T-cell (primary cell): ENCODE data around the gene PCDH9. TPM values are rescaled to one million over a fixed set of nuclear protein-coding genes. Genes with fewer than 3 reads are reported as not detected.

Experiments used
- ATAC-seq, 4 experiments: fragments of 200-7000 bp in 3 of 4; fragments of 150-1000 bp in 1 of 4; cut with Tn5 transposase; replicated peaks in 1 of 4; 1 replicate in 3 of 4; 2 replicates in 1 of 4; pipeline ENCODE4 v1.10.0; 2021; ENCODE audit warnings: moderate library complexity in 3 of 4, mild to moderate bottlenecking in 2 of 4, moderate number of reproducible peaks in 1 of 4
- CTCF ChIA-PET, 2 donors: fragments of 300-600 bp; sonication (Branson Sonifier 250); formaldehyde crosslinking; loops; one replicate each; lab custom pipeline; 2022; ENCODE audit warnings: antibody characterized with exemption in 2 of 2; lab: Charles Lee
- POLR2A ChIA-PET, 2 donors: fragments of 300-600 bp; sonication (Branson Sonifier 250); formaldehyde crosslinking; loops; one replicate each; lab custom pipeline; 2022; ENCODE audit warnings: antibody characterized with exemption in 2 of 2; lab: Charles Lee
- DNase-seq, 35 experiments: peaks; one replicate each; pipeline versions ENCODE4 v3.0.0 to v3.0.0-alpha.2; 2013 to 2023
- H3K27ac ChIP-seq: one replicate; pipeline ENCODE4 v1.5.1; 2013; ENCODE audit warnings: low read length
- H3K27me3 ChIP-seq, 2 experiments: replicated peaks in 1 of 2; 1 replicate in 1 of 2; 2 replicates in 1 of 2; pipeline versions ENCODE4 v1.6.1 to v1.7.0; 2013; ENCODE audit warnings: low read length in 1 of 2, mixed read lengths in 1 of 2; ENCODE audit not compliant: control insufficient read depth in 2 of 2, insufficient read depth in 2 of 2; ENCODE audit errors: extremely low read depth in 1 of 2
- H3K36me3 ChIP-seq, 2 donors: 1 replicate in 1 of 2; 2 replicates in 1 of 2; pipeline versions ENCODE4 v1.6.1 to v1.7.0; 2013; ENCODE audit warnings: low read length in 1 of 2; ENCODE audit not compliant: control insufficient read depth in 2 of 2, insufficient read depth in 1 of 2; ENCODE audit errors: extremely low read depth in 1 of 2
- H3K4me1 ChIP-seq, 2 experiments: 1 replicate in 1 of 2; 2 replicates in 1 of 2; pipeline versions ENCODE4 v1.6.1 to v1.7.0; 2013; ENCODE audit warnings: low read length in 2 of 2, mixed read lengths in 1 of 2; ENCODE audit not compliant: insufficient read depth in 2 of 2, control insufficient read depth in 1 of 2; ENCODE audit errors: extremely low read depth in 1 of 2
- H3K4me3 ChIP-seq, 2 donors: 1 replicate in 1 of 2; 2 replicates in 1 of 2; pipeline versions ENCODE4 v1.5.1 to v1.7.0; 2013; ENCODE audit warnings: mild to moderate bottlenecking in 2 of 2, low read length in 1 of 2, moderate library complexity in 1 of 2; ENCODE audit not compliant: control insufficient read depth in 1 of 2; ENCODE audit errors: extremely low read depth in 1 of 2
- H3K9me3 ChIP-seq: 2 replicates; pipeline ENCODE4 v1.7.0; 2013
- H3K27ac Mint-ChIP-seq, 2 donors: one replicate each; pipeline ENCODE4 v1.8.0; 2020 to 2021; ENCODE audit warnings: mild to moderate bottlenecking in 2 of 2, mixed read lengths in 2 of 2
- H3K27me3 Mint-ChIP-seq, 2 donors: one replicate each; pipeline ENCODE4 v1.8.0; 2021 to 2022; ENCODE audit warnings: mixed read lengths in 2 of 2
- H3K36me3 Mint-ChIP-seq: one replicate; pipeline ENCODE4 v1.8.0; 2021; ENCODE audit warnings: mixed read lengths
- H3K4me1 Mint-ChIP-seq, 3 donors: one replicate each; pipeline ENCODE4 v1.8.0; 2020 to 2022; ENCODE audit warnings: mixed read lengths in 3 of 3, mild to moderate bottlenecking in 1 of 3
- H3K4me3 Mint-ChIP-seq, 3 donors: one replicate each; pipeline ENCODE4 v1.8.0; 2020 to 2022; ENCODE audit warnings: mild to moderate bottlenecking in 3 of 3, mixed read lengths in 3 of 3, moderate library complexity in 3 of 3
- H3K9me3 Mint-ChIP-seq, 3 donors: one replicate each; pipeline ENCODE4 v1.8.0; 2020 to 2022; ENCODE audit warnings: mixed read lengths in 3 of 3
- WGBS: methylation state at CpG from one replicate; pipeline ENCODE4 v1.1.5; 2013; ENCODE audit warnings: missing lambda C conversion rate; ENCODE audit not compliant: insufficient coverage; 5-methylcytosine and 5-hydroxymethylcytosine counted together
- total RNA-seq, 35 experiments: library from RNA in 6 of 35; stranded (reverse) in 6 of 35; fragments of 120-200 nt in 1 of 35; gene quantifications; one replicate each; pipeline versions ENCODE4 v1.2.1 to v1.2.4 and lab custom pipeline; 2013 to 2026

The PCDH9 gene
- total RNA-seq, 5 donors from 2014 or later (not counting 1 experiment from before 2014, with no cell fraction given) = 0.38 to 1.3 (median 0.53) TPM

GRCh38 chr13:66921437-66921836 is 308.7 kb downstream of the PCDH9 start:
- Mint-ChIP-seq H3K27ac (no peak overlapping the region), H3K4me3 (no peak overlapping the region), H3K4me1 (no peaks in the 10 kb centered on the region), H3K36me3 (no peaks in the 10 kb centered on the region), H3K27me3 (no peaks in the 10 kb centered on the region), H3K9me3 (peaks cover 5 to 13% (median 6%) of the 10 kb centered on the region in 3 donors)
- Histone ChIP-seq H3K9me3 (no peaks in the 10 kb centered on the region), H3K27me3 (no peaks in the 10 kb centered on the region), H3K27ac (no peak overlapping the region), H3K4me3 (no peak overlapping the region), H3K4me1 (no peaks in the 10 kb centered on the region), H3K36me3 (no peaks in the 10 kb centered on the region)
- ChIA-PET CTCF (no interaction called here), POLR2A (no interaction called here)
- DNase-seq (no peak), ATAC-seq (no peak)
- no CpG with 5 or more reads among the region's 5 CpGs for WGBS

GRCh38 chr13:66915596-66916185 is 314.4 kb downstream of the PCDH9 start:
- H3K4me3 ChIP-seq = peak overlapping the region in 1 of 2 donors; percentile 15
- H3K4me1 ChIP-seq = peaks cover 0 to 26% of the 10 kb centered on the region in 2 experiments
- Mint-ChIP-seq H3K36me3 (no peaks in the 10 kb centered on the region), H3K4me1 (peaks cover 5 to 17% (median 15%) of the 10 kb centered on the region in 3 donors), H3K9me3 (peaks cover 3 to 16% (median 6%) of the 10 kb centered on the region in 3 donors), H3K27ac (no peak overlapping the region), H3K4me3 (no peak overlapping the region), H3K27me3 (no peaks in the 10 kb centered on the region)
- WGBS = no CpG with 5 or more reads among the region's 1 CpG
- no peak overlapping the region for H3K27ac ChIP-seq
- ChIA-PET CTCF (no interaction called here), POLR2A (no interaction called here)
- ATAC-seq (peak; percentile 43 to 73 (median 65)), DNase-seq (no peak)
- H3K36me3 ChIP-seq = no peaks in the 10 kb centered on the region
- no peaks in the 10 kb centered on the region for H3K9me3 ChIP-seq
- H3K27me3 ChIP-seq = no peaks in the 10 kb centered on the region

GRCh38 chr13:66914155-66914554 is 316.0 kb downstream of the PCDH9 start:
- Mint-ChIP-seq H3K4me3 (no peak overlapping the region), H3K27me3 (no peaks in the 10 kb centered on the region)

GRCh38 chr13:66911411-66911939 is 318.7 kb downstream of the PCDH9 start:
- Mint-ChIP-seq H3K4me3 (no peak overlapping the region), H3K36me3 (no peaks in the 10 kb centered on the region), H3K4me1 (peaks cover 5 to 17% (median 15%) of the 10 kb centered on the region in 3 donors), H3K27ac (no peak overlapping the region), H3K9me3 (peaks cover 0 to 7% (median 3%) of the 10 kb centered on the region in 3 donors), H3K27me3 (no peaks in the 10 kb centered on the region)
- no peak for ATAC-seq
- Histone ChIP-seq H3K4me1 (peaks cover 0 to 26% of the 10 kb centered on the region in 2 experiments), H3K36me3 (no peaks in the 10 kb centered on the region), H3K27me3 (no peaks in the 10 kb centered on the region), H3K4me3 (no peak overlapping the region), H3K9me3 (no peaks in the 10 kb centered on the region), H3K27ac (no peak overlapping the region)
- ChIA-PET CTCF (no interaction called here), POLR2A (no interaction called here)
- WGBS = no CpG with 5 or more reads among the region's 4 CpGs
- no peak for DNase-seq

More at GRCh38 chr13:66914155-66914554, 316.0 kb downstream of the PCDH9 start:
- Mint-ChIP-seq H3K27ac (peak overlapping the region in 1 of 2 donors; percentile 31), H3K9me3 (peaks cover 3 to 17% (median 7%) of the 10 kb centered on the region in 3 donors), H3K36me3 (no peaks in the 10 kb centered on the region), H3K4me1 (peaks cover 5 to 17% (median 15%) of the 10 kb centered on the region in 3 donors)
- DNase-seq (no peak), ATAC-seq (no peak)
- ChIA-PET POLR2A (no interaction called here), CTCF (no interaction called here)
- WGBS = no CpG with 5 or more reads among the region's 4 CpGs
- Histone ChIP-seq H3K4me1 (peaks cover 0 to 26% of the 10 kb centered on the region in 2 experiments), H3K36me3 (no peaks in the 10 kb centered on the region), H3K4me3 (no peak overlapping the region), H3K27ac (no peak overlapping the region), H3K27me3 (no peaks in the 10 kb centered on the region), H3K9me3 (no peaks in the 10 kb centered on the region)

GRCh38 chr13:66899955-66900354 is 330.2 kb downstream of the PCDH9 start:
- POLR2A ChIA-PET = interaction anchor here in 1 of 2 donors (0.5 kb wide), 1 partner anchor 35 kb away, joined by 3 read pairs; no protein-coding TSS in a partner anchor
- 73% methylated on average over 3 of the region's 3 CpGs for WGBS
- Mint-ChIP-seq H3K9me3 (peaks cover 0 to 5% (median 0%) of the 10 kb centered on the region in 3 donors), H3K27ac (no peak overlapping the region), H3K4me1 (no peaks in the 10 kb centered on the region), H3K27me3 (no peaks in the 10 kb centered on the region), H3K36me3 (no peaks in the 10 kb centered on the region), H3K4me3 (no peak overlapping the region)
- Histone ChIP-seq H3K27ac (no peak overlapping the region), H3K27me3 (no peaks in the 10 kb centered on the region), H3K36me3 (no peaks in the 10 kb centered on the region), H3K9me3 (no peaks in the 10 kb centered on the region), H3K4me1 (no peaks in the 10 kb centered on the region), H3K4me3 (no peak overlapping the region)
- ATAC-seq (no peak), DNase-seq (no peak)
- CTCF ChIA-PET = no interaction called here

GRCh38 chr13:66896933-66897332 is 333.2 kb downstream of the PCDH9 start:
- Mint-ChIP-seq H3K4me3 (no peak overlapping the region), H3K9me3 (peaks cover 0 to 5% (median 0%) of the 10 kb centered on the region in 3 donors), H3K4me1 (no peaks in the 10 kb centered on the region), H3K27ac (no peak overlapping the region), H3K27me3 (no peaks in the 10 kb centered on the region), H3K36me3 (no peaks in the 10 kb centered on the region)
- Histone ChIP-seq H3K27me3 (no peaks in the 10 kb centered on the region), H3K9me3 (no peaks in the 10 kb centered on the region), H3K27ac (no peak overlapping the region), H3K36me3 (no peaks in the 10 kb centered on the region), H3K4me3 (no peak overlapping the region), H3K4me1 (no peaks in the 10 kb centered on the region)
- ATAC-seq = no peak
- no peak for DNase-seq
- CTCF ChIA-PET = no interaction called here
- POLR2A ChIA-PET = no interaction called here
- WGBS = no CpG with 5 or more reads among the region's 1 CpG
